Astrocyte of the spinal cord (primary cell): Measurements from ENCODE around the gene AOC1.

Experiments
- DNase-seq: peaks from one replicate; pipeline ENCODE4 v3.0.0; 2011; ENCODE audit warnings: low read depth, low spot score
- H3K4me3 ChIP-seq: 2 replicates; pipeline ENCODE4 v1.5.1; 2011; ENCODE audit warnings: low read depth, mild to moderate bottlenecking, low read length, moderate library complexity
- CTCF ChIP-seq: IDR thresholded peaks from 2 replicates; pipeline ENCODE4 v1.5.1; 2012; ENCODE audit warnings: low read depth, mild to moderate bottlenecking, low read length, inconsistent platforms
- in situ Hi-C: cut with HindIII; loops from 2 replicates; pipeline ENCODE4 v1.10.0; 2017; ENCODE audit warnings: low sequenced_read_pairs

Gene AOC1

GRCh38 chr7:150910996-150911422 is 58.7 kb downstream of the AOC1 start:
- in situ Hi-C loops = no loop called here
- no peak for TF ChIP-seq CTCF
- DNase-seq = no peak
- no peak overlapping the region for H3K4me3 ChIP-seq
